Measurements from ENCODE around the gene AFP. TPM values are rescaled to one million over a fixed set of nuclear protein-coding genes. Genes with fewer than 3 reads are reported as not detected.

AFP gene
- polyA plus RNA-seq, 1 donor (not counting 4 experiments of a cell fraction or from before 2014, with no cell fraction given), result 1.8 TPM

- no peak for FAIRE-seq
Observed at GRCh38 chr4:73453701-73454005, 17.6 kb downstream of the AFP start.

GRCh38 chr4:73454920-73455319 is 18.9 kb downstream of the AFP start:
- Histone ChIP-seq H4K20me1 (ENCODE audit: control insufficient read depth, extremely low read depth, insufficient read depth, low read length) (no peaks in the 10 kb centered on the region), H3K27ac (ENCODE audit: control insufficient read depth, insufficient read depth, low read length) (no peak overlapping the region), H3K4me3 (ENCODE audit: control insufficient read depth in 2 of 3, extremely low read depth in 1 of 3, insufficient read depth in 2 of 3, low read depth in 1 of 3, low read length in 3 of 3) (no peak overlapping the region), H3K4me1 (ENCODE audit: control insufficient read depth, extremely low read depth, insufficient read depth, low read length) (peaks cover 30% of the 10 kb centered on the region), H3K9me1 (ENCODE audit: control insufficient read depth, extremely low read depth, insufficient read depth, low read length) (no peaks in the 10 kb centered on the region), H3K79me2 (ENCODE audit: control insufficient read depth, insufficient read depth, low read length) (no peaks in the 10 kb centered on the region), H3K9ac (ENCODE audit: control insufficient read depth, extremely low read depth, insufficient read depth, low read length) (no peak overlapping the region), H2AFZ (ENCODE audit: control insufficient read depth, low read length) (no peak overlapping the region), H3K4me2 (ENCODE audit: control insufficient read depth, extremely low read depth, insufficient read depth, low read depth, low read length) (no peak overlapping the region), H3K27me3 (ENCODE audit: control insufficient read depth, extremely low read depth, insufficient read depth, low read length) (no peaks in the 10 kb centered on the region), H3K36me3 (ENCODE audit: control insufficient read depth in 2 of 2, extremely low read depth in 1 of 2, insufficient read depth in 2 of 2, low read length in 2 of 2) (no peaks in the 10 kb centered on the region), H3K9me3 (ENCODE audit: control insufficient read depth, low read depth, low read length) (no peaks in the 10 kb centered on the region)
- TF ChIP-seq EZH2 (IDR thresholded peaks at IDR 0.05; ENCODE audit: low read length), result no peak
- no peak for TF ChIP-seq CTCF (optimal IDR thresholded peaks at IDR 0.05 in 1 of 3, IDR thresholded peaks at IDR 0.05 in 1 of 3, conservative IDR thresholded peaks at IDR 0.05 in 1 of 3; ENCODE audit: extremely low read depth in 1 of 3, insufficient read depth in 2 of 3, low read length in 3 of 3)
- no peak for DNase-seq (ENCODE audit: low read depth, low spot score)
- dilution Hi-C loops (cut with MboI; ENCODE audit: extremely low pct_ligation_motif_present, low sequenced_read_pairs), result no loop called here
- FAIRE-seq, result no peak

More at GRCh38 chr4:73453701-73454005, 17.6 kb downstream of the AFP start:
- H3K4me2 ChIP-seq (ENCODE audit: control insufficient read depth, extremely low read depth, insufficient read depth, low read depth, low read length), result peak overlapping the region; percentile 42
- dilution Hi-C loops (cut with MboI; ENCODE audit: extremely low pct_ligation_motif_present, low sequenced_read_pairs), result no loop called here
- peak overlapping the region; percentile 85 for H2AFZ ChIP-seq (ENCODE audit: control insufficient read depth, low read length)
- no peak overlapping the region for H3K27ac ChIP-seq (ENCODE audit: control insufficient read depth, insufficient read depth, low read length)
- no peaks in the 10 kb centered on the region for H4K20me1 ChIP-seq (ENCODE audit: control insufficient read depth, extremely low read depth, insufficient read depth, low read length)
- H3K79me2 ChIP-seq (ENCODE audit: control insufficient read depth, insufficient read depth, low read length), result no peaks in the 10 kb centered on the region
- no peak overlapping the region for H3K4me3 ChIP-seq (ENCODE audit: control insufficient read depth in 2 of 3, extremely low read depth in 1 of 3, insufficient read depth in 2 of 3, low read depth in 1 of 3, low read length in 3 of 3)
- no peak overlapping the region for H3K9ac ChIP-seq (ENCODE audit: control insufficient read depth, extremely low read depth, insufficient read depth, low read length)
- H3K4me1 ChIP-seq (ENCODE audit: control insufficient read depth, extremely low read depth, insufficient read depth, low read length), result peaks cover 34% of the 10 kb centered on the region
- no peak for DNase-seq (ENCODE audit: low read depth, low spot score)
- no peaks in the 10 kb centered on the region for H3K36me3 ChIP-seq (ENCODE audit: control insufficient read depth in 2 of 2, extremely low read depth in 1 of 2, insufficient read depth in 2 of 2, low read length in 2 of 2)
- no peaks in the 10 kb centered on the region for H3K9me3 ChIP-seq (ENCODE audit: control insufficient read depth, low read depth, low read length)
- H3K27me3 ChIP-seq (ENCODE audit: control insufficient read depth, extremely low read depth, insufficient read depth, low read length), result no peaks in the 10 kb centered on the region
- H3K9me1 ChIP-seq (ENCODE audit: control insufficient read depth, extremely low read depth, insufficient read depth, low read length), result no peaks in the 10 kb centered on the region
- TF ChIP-seq EZH2 (IDR thresholded peaks at IDR 0.05; ENCODE audit: low read length) (no peak), CTCF (optimal IDR thresholded peaks at IDR 0.05 in 1 of 3, IDR thresholded peaks at IDR 0.05 in 1 of 3, conservative IDR thresholded peaks at IDR 0.05 in 1 of 3; ENCODE audit: extremely low read depth in 1 of 3, insufficient read depth in 2 of 3, low read length in 3 of 3) (no peak)

Data from keratinocyte (primary cell).